Retinal pigment epithelial cell (primary cell): Measurements from ENCODE around the gene AGPAT3.

Source experiments
- DNase-seq: peaks from one replicate; pipeline ENCODE4 v3.0.0-alpha.2; 2010; ENCODE audit warnings: low read depth
- H3K4me3 ChIP-seq: 2 replicates; pipeline ENCODE4 v1.5.1; 2011; ENCODE audit warnings: mild to moderate bottlenecking, low read length, control low read depth, moderate library complexity
- CTCF ChIP-seq: conservative IDR thresholded peaks from 2 replicates; pipeline ENCODE4 v1.5.1; 2011; ENCODE audit warnings: low read depth, low read length, control low read depth, inconsistent platforms

AGPAT3 gene

GRCh38 chr21:43855955-43856354 lies 9.1 kb upstream of the AGPAT3 start:
- no peak overlapping the region for H3K4me3 ChIP-seq
- TF ChIP-seq CTCF = no peak
- DNase-seq = no peak

GRCh38 chr21:43858806-43859648 lies 6.0 kb upstream of the AGPAT3 start:
- H3K4me3 ChIP-seq = no peak overlapping the region
- DNase-seq = no peak
- no peak for TF ChIP-seq CTCF

GRCh38 chr21:43859747-43860214 lies 5.2 kb upstream of the AGPAT3 start:
- DNase-seq = no peak
- no peak overlapping the region for H3K4me3 ChIP-seq
- TF ChIP-seq CTCF = no peak

GRCh38 chr21:43861706-43862105 lies 3.3 kb upstream of the AGPAT3 start:
- no peak overlapping the region for H3K4me3 ChIP-seq
- no peak for TF ChIP-seq CTCF
- no peak for DNase-seq

- no peak for DNase-seq
- peak overlapping the region; percentile 42 for H3K4me3 ChIP-seq
- TF ChIP-seq CTCF = no peak
Measured at GRCh38 chr21:43864313-43864961, 586 bp upstream of the AGPAT3 start.

- DNase-seq = no peak
Measured at GRCh38 chr21:43865540-43866259, 677 bp downstream of the AGPAT3 start.

More at GRCh38 chr21:43865540-43866259, 677 bp downstream of the AGPAT3 start:
- H3K4me3 ChIP-seq = peak overlapping the region; percentile 59
- no peak for TF ChIP-seq CTCF
